Mesendoderm (in vitro differentiated cells): Measurements from ENCODE around the gene PSD2.

Experiments
- DNase-seq: peaks from one replicate; pipeline ENCODE4 v3.0.0; 2013
- H2AK5ac ChIP-seq: 2 replicates; pipeline ENCODE4 v1.6.1; 2013; ENCODE audit warnings: low read length, inconsistent platforms
- H2BK120ac ChIP-seq: 2 replicates; pipeline ENCODE4 v1.6.1; 2013; ENCODE audit warnings: low read depth, mild to moderate bottlenecking, low read length, moderate library complexity, mixed read lengths
- H2BK15ac ChIP-seq: replicated peaks from 2 replicates; pipeline ENCODE4 v1.6.1; 2013; ENCODE audit warnings: low read depth, mild to moderate bottlenecking, moderate library complexity
- H2BK5ac ChIP-seq: 2 replicates; pipeline ENCODE4 v1.6.1; 2013; ENCODE audit warnings: low read length, inconsistent platforms
- H3K18ac ChIP-seq: 2 replicates; pipeline ENCODE4 v1.6.1; 2013; ENCODE audit warnings: mild to moderate bottlenecking, low read length, mixed read lengths
- H3K23ac ChIP-seq: one replicate; pipeline ENCODE4 v1.6.1; 2013; ENCODE audit warnings: low read length
- H3K27ac ChIP-seq: 2 replicates; pipeline ENCODE4 v1.5.1; 2013; ENCODE audit warnings: low read depth, mild to moderate bottlenecking, inconsistent platforms, low read length, moderate library complexity
- H3K27me3 ChIP-seq: 2 replicates; pipeline ENCODE4 v1.6.1; 2013; ENCODE audit warnings: low read length, control low read depth, mild to moderate bottlenecking, inconsistent platforms; ENCODE audit not compliant: insufficient read depth, poor library complexity
- H3K36me3 ChIP-seq: 2 replicates; pipeline ENCODE4 v1.6.1; 2013; ENCODE audit warnings: low read length, inconsistent platforms; ENCODE audit not compliant: control insufficient read depth, insufficient read depth
- H3K4ac ChIP-seq: one replicate; pipeline ENCODE4 v1.6.1; 2013; ENCODE audit warnings: low read depth, mild to moderate bottlenecking, low read length, moderate library complexity
- H3K4me1 ChIP-seq: 2 replicates; pipeline ENCODE4 v1.6.1; 2013; ENCODE audit warnings: low read depth, low read length, inconsistent platforms; ENCODE audit not compliant: control insufficient read depth
- H3K4me2 ChIP-seq: 2 replicates; pipeline ENCODE4 v1.6.1; 2013; ENCODE audit warnings: low read length
- H3K4me3 ChIP-seq: 2 replicates; pipeline ENCODE4 v1.5.1; 2013; ENCODE audit warnings: mild to moderate bottlenecking, low read length
- H3K56ac ChIP-seq: one replicate; pipeline ENCODE4 v1.6.1; 2013; ENCODE audit warnings: low read length
- H3K79me1 ChIP-seq: 2 replicates; pipeline ENCODE4 v1.6.1; 2013; ENCODE audit warnings: low read length, inconsistent platforms
- H3K79me2 ChIP-seq: 2 replicates; pipeline ENCODE4 v1.6.1; 2013; ENCODE audit warnings: mild to moderate bottlenecking, low read length; ENCODE audit not compliant: control insufficient read depth, insufficient read depth
- H3K9ac ChIP-seq: 2 replicates; pipeline ENCODE4 v1.6.1; 2013; ENCODE audit warnings: low read length, inconsistent platforms
- H4K5ac ChIP-seq: one replicate; pipeline ENCODE4 v1.6.1; 2013; ENCODE audit warnings: low read length
- H4K8ac ChIP-seq: one replicate; pipeline ENCODE4 v1.6.1; 2013; ENCODE audit warnings: low read depth, mild to moderate bottlenecking, control low read depth, low read length, moderate library complexity
- WGBS: extraction: QIAGEN DNeasy Blood & Tissue Kit; methylation state at CpG from one replicate; pipeline ENCODE4 v1.1.7; 2013; ENCODE audit warnings: low lambda C conversion rate, missing lambda C conversion rate; ENCODE audit not compliant: insufficient coverage; ENCODE audit errors: extremely low coverage; 5-methylcytosine and 5-hydroxymethylcytosine counted together

PSD2 gene

GRCh38 chr5:139820606-139821005 is 25.0 kb downstream of the PSD2 start:
- H4K8ac ChIP-seq = no peak overlapping the region
- H4K5ac ChIP-seq = no peak overlapping the region
- H3K9ac ChIP-seq = no peak overlapping the region
- H3K36me3 ChIP-seq = no peaks in the 10 kb centered on the region
- no peak overlapping the region for H2BK5ac ChIP-seq
- no peak for DNase-seq
- no peaks in the 10 kb centered on the region for H3K79me2 ChIP-seq
- no peak overlapping the region for H3K23ac ChIP-seq
- H3K4me3 ChIP-seq = no peak overlapping the region
- no peak overlapping the region for H2BK120ac ChIP-seq
- no peak overlapping the region for H3K18ac ChIP-seq
- no peak overlapping the region for H3K4me2 ChIP-seq
- H2BK15ac ChIP-seq = no peak overlapping the region
- H3K27me3 ChIP-seq = no peaks in the 10 kb centered on the region
- no peak overlapping the region for H3K4ac ChIP-seq
- no CpG with 5 or more reads among the region's 4 CpGs for WGBS
- no peaks in the 10 kb centered on the region for H3K79me1 ChIP-seq
- H3K27ac ChIP-seq = no peak overlapping the region
- H3K56ac ChIP-seq = no peak overlapping the region
- no peak overlapping the region for H2AK5ac ChIP-seq
- H3K4me1 ChIP-seq = no peaks in the 10 kb centered on the region

- Histone ChIP-seq H3K23ac (no peak overlapping the region), H3K4me2 (no peak overlapping the region), H3K27ac (no peak overlapping the region), H4K8ac (no peak overlapping the region), H2BK15ac (no peak overlapping the region), H3K27me3 (no peaks in the 10 kb centered on the region), H3K4me1 (no peaks in the 10 kb centered on the region), H3K4me3 (no peak overlapping the region), H3K4ac (no peak overlapping the region), H2AK5ac (no peak overlapping the region), H3K36me3 (no peaks in the 10 kb centered on the region), H3K79me1 (no peaks in the 10 kb centered on the region), H4K5ac (no peak overlapping the region), H2BK120ac (no peak overlapping the region), H3K56ac (no peak overlapping the region), H3K79me2 (no peaks in the 10 kb centered on the region), H2BK5ac (no peak overlapping the region), H3K18ac (no peak overlapping the region), H3K9ac (no peak overlapping the region)
- no CpG with 5 or more reads among the region's 11 CpGs for WGBS
- DNase-seq = no peak
Observed at GRCh38 chr5:139821806-139822552, 26.4 kb downstream of the PSD2 start.

- no peak overlapping the region for H3K4ac ChIP-seq
- no peaks in the 10 kb centered on the region for H3K36me3 ChIP-seq
- H2BK120ac ChIP-seq = no peak overlapping the region
- no peak overlapping the region for H3K23ac ChIP-seq
- no peaks in the 10 kb centered on the region for H3K79me2 ChIP-seq
- H3K4me1 ChIP-seq = no peaks in the 10 kb centered on the region
- H3K9ac ChIP-seq = no peak overlapping the region
- no peak overlapping the region for H4K8ac ChIP-seq
- no peak overlapping the region for H2AK5ac ChIP-seq
- H3K4me3 ChIP-seq = no peak overlapping the region
- WGBS = no CpG with 5 or more reads among the region's 25 CpGs
- H3K4me2 ChIP-seq = no peak overlapping the region
- H2BK15ac ChIP-seq = no peak overlapping the region
- no peak overlapping the region for H3K27ac ChIP-seq
- H4K5ac ChIP-seq = no peak overlapping the region
- no peaks in the 10 kb centered on the region for H3K27me3 ChIP-seq
- no peak overlapping the region for H3K18ac ChIP-seq
- DNase-seq = no peak
- no peak overlapping the region for H2BK5ac ChIP-seq
- no peaks in the 10 kb centered on the region for H3K79me1 ChIP-seq
- no peak overlapping the region for H3K56ac ChIP-seq
Observed at GRCh38 chr5:139822553-139823425, 27.2 kb downstream of the PSD2 start.

- H3K4me2 ChIP-seq = no peak overlapping the region
- H3K79me1 ChIP-seq = no peaks in the 10 kb centered on the region
- no peak overlapping the region for H2BK5ac ChIP-seq
- H4K8ac ChIP-seq = no peak overlapping the region
- no peak overlapping the region for H3K56ac ChIP-seq
- H3K4me1 ChIP-seq = no peaks in the 10 kb centered on the region
- DNase-seq = no peak
- H3K36me3 ChIP-seq = no peaks in the 10 kb centered on the region
- H3K27ac ChIP-seq = no peak overlapping the region
- H2AK5ac ChIP-seq = no peak overlapping the region
- H3K79me2 ChIP-seq = no peaks in the 10 kb centered on the region
- no peak overlapping the region for H3K4me3 ChIP-seq
- no peak overlapping the region for H2BK15ac ChIP-seq
- H4K5ac ChIP-seq = no peak overlapping the region
- whole genome bisulfite sequencing = no CpG with 5 or more reads among the region's 7 CpGs
- H3K23ac ChIP-seq = no peak overlapping the region
- no peaks in the 10 kb centered on the region for H3K27me3 ChIP-seq
- no peak overlapping the region for H3K18ac ChIP-seq
- no peak overlapping the region for H2BK120ac ChIP-seq
- no peak overlapping the region for H3K4ac ChIP-seq
- H3K9ac ChIP-seq = no peak overlapping the region
Observed at GRCh38 chr5:139823757-139824355, 28.2 kb downstream of the PSD2 start.

- no peak overlapping the region for H3K56ac ChIP-seq
- no peak overlapping the region for H4K5ac ChIP-seq
- H3K27me3 ChIP-seq = no peaks in the 10 kb centered on the region
- DNase-seq = no peak
- H2BK5ac ChIP-seq = no peak overlapping the region
- H3K36me3 ChIP-seq = no peaks in the 10 kb centered on the region
- no peak overlapping the region for H2AK5ac ChIP-seq
- H3K79me2 ChIP-seq = no peaks in the 10 kb centered on the region
- H3K23ac ChIP-seq = no peak overlapping the region
- H3K4me1 ChIP-seq = no peaks in the 10 kb centered on the region
- H3K9ac ChIP-seq = no peak overlapping the region
- H4K8ac ChIP-seq = no peak overlapping the region
- no peak overlapping the region for H2BK15ac ChIP-seq
- no peak overlapping the region for H3K27ac ChIP-seq
- no peaks in the 10 kb centered on the region for H3K79me1 ChIP-seq
- H3K18ac ChIP-seq = no peak overlapping the region
- no CpG with 5 or more reads among the region's 7 CpGs for WGBS
- no peak overlapping the region for H3K4me2 ChIP-seq
- no peak overlapping the region for H2BK120ac ChIP-seq
- H3K4ac ChIP-seq = no peak overlapping the region
- no peak overlapping the region for H3K4me3 ChIP-seq
Observed at GRCh38 chr5:139825690-139826089, 30.1 kb downstream of the PSD2 start.
